ENCODE results near the gene ATP5PB. TPM values are rescaled to one million over a fixed set of nuclear protein-coding genes. Genes with fewer than 3 reads are reported as not detected.

Gene ATP5PB
- total RNA-seq, 2 experiments from 2014 or later: 286 to 303 TPM

- intact Hi-C loops (cut with micrococcal nuclease; ENCODE audit: unreplicated experiment): loop anchor here (2.0 to 10.0 kb wide), 7 partner anchors 100 to 735 kb away; partner anchors contain the start of genes CD53, CEPT1, DDX20 and DRAM2
- Histone ChIP-seq H3K4me3 (ENCODE audit: low read depth, low read length, poor library complexity, severe bottlenecking) (peak overlapping the region; percentile 41), H3K36me3 (ENCODE audit: insufficient read depth, low read length) (no peaks in the 10 kb centered on the region), H3K9me2 (ENCODE audit: insufficient read depth, low read length) (no peaks in the 10 kb centered on the region; the same call in 1 of the 2 replicates), H3K79me2 (ENCODE audit: insufficient read depth, low read depth, low read length) (no peaks in the 10 kb centered on the region), H3K9me3 (ENCODE audit: low read length) (no peaks in the 10 kb centered on the region), H3K27ac (ENCODE audit: low read depth, low read length, poor library complexity, severe bottlenecking) (peak overlapping the region; percentile 94), H2AFZ (ENCODE audit: low read length) (peak overlapping the region; percentile 87), H3K4me2 (ENCODE audit: low read length) (peak overlapping the region; percentile 67), H3K4me1 (ENCODE audit: insufficient read depth, low read length, poor library complexity, severe bottlenecking) (peaks cover 61% of the 10 kb centered on the region), H4K20me1 (ENCODE audit: insufficient read depth, low read length) (no peaks in the 10 kb centered on the region)
- peak; percentile 11 for DNase-seq (ENCODE audit: low spot score)
- TF ChIP-seq EZH2phosphoT487 (IDR thresholded peaks at IDR 0.05; ENCODE audit: borderline replicate concordance, low read depth, low read length) (no peak), CTCF (conservative IDR thresholded peaks at IDR 0.05; ENCODE audit: low read length) (no peak)
- ChIA-PET CTCF (ENCODE audit: unreplicated experiment) (interaction anchor here (1.4 kb wide), 1 partner anchor 184 kb away, joined by 4 read pairs; no protein-coding TSS in a partner anchor), POLR2A (interaction anchor here (1.0 to 1.6 kb wide), 2 partner anchors 41 to 279 kb away, joined by 5 read pairs; partner anchors contain the start of gene WDR77)
- no TSS peak for BruUV-seq (replicated peaks)
These were observed 42.0 kb upstream of the ATP5PB start for GRCh38 chr1:111407301-111407700.

GRCh38 chr1:111412839-111413238, 36.4 kb upstream of the ATP5PB start:
- TF ChIP-seq EZH2phosphoT487 (IDR thresholded peaks at IDR 0.05; ENCODE audit: borderline replicate concordance, low read depth, low read length): no peak
- TF ChIP-seq CTCF (conservative IDR thresholded peaks at IDR 0.05; ENCODE audit: low read length): no peak
- intact Hi-C loops (cut with micrococcal nuclease; ENCODE audit: unreplicated experiment): no loop called here
- no peaks in the 10 kb centered on the region for H4K20me1 ChIP-seq (ENCODE audit: insufficient read depth, low read length)
- no TSS peak for BruUV-seq (replicated peaks)
- DNase-seq (ENCODE audit: low spot score): no peak
- H3K9me3 ChIP-seq (ENCODE audit: low read length): no peaks in the 10 kb centered on the region
- H3K4me1 ChIP-seq (ENCODE audit: insufficient read depth, low read length, poor library complexity, severe bottlenecking): peaks cover 15% of the 10 kb centered on the region
- no peak overlapping the region for H2AFZ ChIP-seq (ENCODE audit: low read length)
- H3K9me2 ChIP-seq (ENCODE audit: insufficient read depth, low read length): no peaks in the 10 kb centered on the region; the same call in 1 of the 2 replicates
- CTCF ChIA-PET (ENCODE audit: unreplicated experiment): no interaction called here
- H3K4me3 ChIP-seq (ENCODE audit: low read depth, low read length, poor library complexity, severe bottlenecking): no peak overlapping the region
- no peaks in the 10 kb centered on the region for H3K36me3 ChIP-seq (ENCODE audit: insufficient read depth, low read length)
- no peaks in the 10 kb centered on the region for H3K79me2 ChIP-seq (ENCODE audit: insufficient read depth, low read depth, low read length)
- H3K4me2 ChIP-seq (ENCODE audit: low read length): no peak overlapping the region
- no peak overlapping the region for H3K27ac ChIP-seq (ENCODE audit: low read depth, low read length, poor library complexity, severe bottlenecking)
- POLR2A ChIA-PET: interaction anchor here (1.5 to 1.6 kb wide), 2 partner anchors 9 to 11 kb away, joined by 3 to 5 read pairs; no protein-coding TSS in a partner anchor

GRCh38 chr1:111414756-111415155, 34.5 kb upstream of the ATP5PB start:
- H3K36me3 ChIP-seq (ENCODE audit: insufficient read depth, low read length): no peaks in the 10 kb centered on the region
- no peaks in the 10 kb centered on the region for H3K4me1 ChIP-seq (ENCODE audit: insufficient read depth, low read length, poor library complexity, severe bottlenecking)
- CTCF ChIA-PET (ENCODE audit: unreplicated experiment): no interaction called here
- no TSS peak for BruUV-seq (replicated peaks)
- no peaks in the 10 kb centered on the region for H4K20me1 ChIP-seq (ENCODE audit: insufficient read depth, low read length)
- intact Hi-C loops (cut with micrococcal nuclease; ENCODE audit: unreplicated experiment): no loop called here
- H3K9me2 ChIP-seq (ENCODE audit: insufficient read depth, low read length): no peaks in the 10 kb centered on the region
- TF ChIP-seq EZH2phosphoT487 (IDR thresholded peaks at IDR 0.05; ENCODE audit: borderline replicate concordance, low read depth, low read length) (no peak), CTCF (conservative IDR thresholded peaks at IDR 0.05; ENCODE audit: low read length) (no peak)
- H3K9me3 ChIP-seq (ENCODE audit: low read length): no peaks in the 10 kb centered on the region
- no peak overlapping the region for H3K27ac ChIP-seq (ENCODE audit: low read depth, low read length, poor library complexity, severe bottlenecking)
- no peaks in the 10 kb centered on the region for H3K79me2 ChIP-seq (ENCODE audit: insufficient read depth, low read depth, low read length)
- POLR2A ChIA-PET: no interaction called here
- DNase-seq (ENCODE audit: low spot score): no peak
- H3K4me3 ChIP-seq (ENCODE audit: low read depth, low read length, poor library complexity, severe bottlenecking): no peak overlapping the region
- H2AFZ ChIP-seq (ENCODE audit: low read length): no peak overlapping the region
- no peak overlapping the region for H3K4me2 ChIP-seq (ENCODE audit: low read length)
